ENCODE data around the gene CHST3.

Gene CHST3

GRCh38 chr10:72053690-72054089 lies 89.5 kb downstream of the CHST3 start:
- Histone ChIP-seq H3K4me3 (ENCODE audit: low read depth in 1 of 2, low read length in 1 of 2) (no peak overlapping the region), H3K36me3 (no peaks in the 10 kb centered on the region), H3K4me1 (ENCODE audit: control insufficient read depth in 1 of 2, insufficient read depth in 1 of 2, low read depth in 1 of 2, low read length in 1 of 2) (no peaks in the 10 kb centered on the region), H3K27me3 (no peaks in the 10 kb centered on the region), H3K27ac (no peak overlapping the region), H3K9me3 (no peaks in the 10 kb centered on the region)
- no peak for TF ChIP-seq CTCF (IDR thresholded peaks at IDR 0.05)

- Histone ChIP-seq H3K4me3 (ENCODE audit: low read depth in 1 of 2, low read length in 1 of 2) (no peak overlapping the region), H3K27ac (no peak overlapping the region), H3K27me3 (no peaks in the 10 kb centered on the region), H3K4me1 (ENCODE audit: control insufficient read depth in 1 of 2, insufficient read depth in 1 of 2, low read depth in 1 of 2, low read length in 1 of 2) (no peaks in the 10 kb centered on the region), H3K9me3 (no peaks in the 10 kb centered on the region), H3K36me3 (no peaks in the 10 kb centered on the region)
- no peak for TF ChIP-seq CTCF (IDR thresholded peaks at IDR 0.05)
These were observed 91.9 kb downstream of the CHST3 start for GRCh38 chr10:72056113-72056512.

- Histone ChIP-seq H3K4me3 (ENCODE audit: low read depth in 1 of 2, low read length in 1 of 2) (no peak overlapping the region), H3K36me3 (no peaks in the 10 kb centered on the region), H3K9me3 (no peaks in the 10 kb centered on the region), H3K27me3 (no peaks in the 10 kb centered on the region), H3K27ac (no peak overlapping the region), H3K4me1 (ENCODE audit: control insufficient read depth in 1 of 2, insufficient read depth in 1 of 2, low read depth in 1 of 2, low read length in 1 of 2) (no peaks in the 10 kb centered on the region)
- no peak for TF ChIP-seq CTCF (IDR thresholded peaks at IDR 0.05)
These were observed 92.9 kb downstream of the CHST3 start for GRCh38 chr10:72056932-72057751.

- no peak for TF ChIP-seq CTCF (IDR thresholded peaks at IDR 0.05)
- Histone ChIP-seq H3K36me3 (no peaks in the 10 kb centered on the region), H3K27me3 (no peaks in the 10 kb centered on the region), H3K9me3 (no peaks in the 10 kb centered on the region), H3K27ac (no peak overlapping the region), H3K4me1 (ENCODE audit: control insufficient read depth in 1 of 2, insufficient read depth in 1 of 2, low read depth in 1 of 2, low read length in 1 of 2) (no peaks in the 10 kb centered on the region), H3K4me3 (ENCODE audit: low read depth in 1 of 2, low read length in 1 of 2) (no peak overlapping the region)
These were observed 94.2 kb downstream of the CHST3 start for GRCh38 chr10:72058347-72058898.

- Histone ChIP-seq H3K36me3 (no peaks in the 10 kb centered on the region), H3K4me1 (ENCODE audit: control insufficient read depth in 1 of 2, insufficient read depth in 1 of 2, low read depth in 1 of 2, low read length in 1 of 2) (no peaks in the 10 kb centered on the region), H3K27me3 (no peaks in the 10 kb centered on the region), H3K4me3 (ENCODE audit: low read depth in 1 of 2, low read length in 1 of 2) (no peak overlapping the region), H3K9me3 (no peaks in the 10 kb centered on the region), H3K27ac (no peak overlapping the region)
- TF ChIP-seq CTCF (IDR thresholded peaks at IDR 0.05) = no peak
These were observed 95.0 kb downstream of the CHST3 start for GRCh38 chr10:72058989-72059842.

All from neutrophil (primary cell).